Activated CD4-positive, alpha-beta memory T cell treated with anti-CD3 and anti-CD28 coated beads, Interleukin-2, amount 10 ng/mL, durations not matched to agents 7 days and 5 days (primary cell): Measurements from ENCODE around the gene IGLL5. TPM values are rescaled to one million over a fixed set of nuclear protein-coding genes. Genes with fewer than 3 reads are reported as not detected.

Experiments used
- CTCF ChIA-PET: fragments of 350-600 bp; sonication (Branson Sonifier 250); formaldehyde crosslinking; loops from one replicate; lab custom pipeline; 2021; ENCODE audit warnings: antibody characterized with exemption, inconsistent platforms; lab: Charles Lee
- POLR2A ChIA-PET: fragments of 350-600 bp; sonication (Branson Sonifier 250); formaldehyde crosslinking; loops from one replicate; lab custom pipeline; 2021; ENCODE audit warnings: antibody characterized with exemption; lab: Charles Lee
- DNase-seq: peaks from one replicate; pipeline ENCODE4 v3.0.0-alpha.2; 2020
- H3K27ac Mint-ChIP-seq: one replicate; pipeline ENCODE4 v1.8.0; 2021; ENCODE audit warnings: mild to moderate bottlenecking, mixed read lengths
- H3K27me3 Mint-ChIP-seq: one replicate; pipeline ENCODE4 v1.8.0; 2021; ENCODE audit warnings: mixed read lengths
- H3K36me3 Mint-ChIP-seq: one replicate; pipeline ENCODE4 v1.8.0; 2021; ENCODE audit warnings: low read depth, mixed read lengths
- H3K4me1 Mint-ChIP-seq: one replicate; pipeline ENCODE4 v1.8.0; 2021; ENCODE audit warnings: mixed read lengths
- H3K4me3 Mint-ChIP-seq: one replicate; pipeline ENCODE4 v1.8.0; 2021; ENCODE audit warnings: mild to moderate bottlenecking, mixed read lengths
- H3K9me3 Mint-ChIP-seq: one replicate; pipeline ENCODE4 v1.8.0; 2021; ENCODE audit warnings: mixed read lengths
- total RNA-seq, 2 experiments: library from RNA; stranded (reverse); gene quantifications; one replicate each; pipeline ENCODE4 v1.2.3, GENCODE V29; 2021

IGLL5 gene
- total RNA-seq, 2 experiments from 2014 or later, result not detected

- ChIA-PET CTCF (interaction anchor here (0.6 to 9.5 kb wide), 4 partner anchors 24 to 103 kb away, joined by 3 to 127 read pairs (median 6); no protein-coding TSS in a partner anchor), POLR2A (no interaction called here)
- Mint-ChIP-seq H3K4me3 (no peak overlapping the region), H3K27ac (no peak overlapping the region), H3K36me3 (no peaks in the 10 kb centered on the region), H3K27me3 (peaks cover 17% of the 10 kb centered on the region), H3K4me1 (no peaks in the 10 kb centered on the region), H3K9me3 (no peaks in the 10 kb centered on the region)
- DNase-seq, result no peak
Observed at GRCh38 chr22:22853713-22854112, 33.9 kb upstream of the IGLL5 start.

GRCh38 chr22:22854466-22854865, 33.1 kb upstream of the IGLL5 start:
- Mint-ChIP-seq H3K9me3 (no peaks in the 10 kb centered on the region), H3K27ac (no peak overlapping the region), H3K4me3 (no peak overlapping the region), H3K36me3 (no peaks in the 10 kb centered on the region), H3K4me1 (no peaks in the 10 kb centered on the region), H3K27me3 (peaks cover 23% of the 10 kb centered on the region)
- ChIA-PET POLR2A (no interaction called here), CTCF (interaction anchor here (9.5 kb wide), 1 partner anchor 44 kb away, joined by 127 read pairs; no protein-coding TSS in a partner anchor)
- DNase-seq, result no peak

DNA sequence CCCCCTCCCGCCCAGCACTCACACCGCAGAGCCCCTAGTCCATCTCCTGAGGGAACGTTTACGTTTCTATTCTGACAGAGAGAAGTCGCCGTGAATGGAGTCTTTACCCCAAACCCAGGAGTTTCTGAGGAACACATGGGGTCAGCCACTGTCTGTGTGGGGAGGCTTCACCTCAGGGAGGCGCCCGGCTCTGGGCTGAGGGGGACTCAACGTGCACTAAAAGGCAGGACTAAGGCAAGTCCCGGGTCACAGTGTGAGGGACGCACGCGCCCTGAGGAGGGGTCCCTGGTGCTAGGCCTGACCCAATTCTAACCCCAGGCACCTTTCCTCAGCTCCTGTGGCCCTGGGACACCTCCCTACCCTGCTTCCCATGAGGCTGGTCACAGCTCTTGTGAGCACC, 32.5 kb upstream of the IGLL5 start:
- POLR2A ChIA-PET, result interaction anchor here (1.0 to 1.2 kb wide), 2 partner anchors 10 to 29 kb away, joined by 3 read pairs; no protein-coding TSS in a partner anchor
- no peak for DNase-seq
- Mint-ChIP-seq H3K36me3 (no peaks in the 10 kb centered on the region), H3K27ac (no peak overlapping the region), H3K4me1 (no peaks in the 10 kb centered on the region), H3K4me3 (no peak overlapping the region), H3K9me3 (no peaks in the 10 kb centered on the region), H3K27me3 (peaks cover 27% of the 10 kb centered on the region)
- CTCF ChIA-PET, result interaction anchor here (0.7 to 3.1 kb wide), 17 partner anchors 9 to 274 kb away, joined by 3 to 30 read pairs (median 5); no protein-coding TSS in a partner anchor

GRCh38 chr22:22855617-22856308, 31.9 kb upstream of the IGLL5 start:
- Mint-ChIP-seq H3K4me3 (no peak overlapping the region), H3K36me3 (no peaks in the 10 kb centered on the region), H3K4me1 (no peaks in the 10 kb centered on the region), H3K9me3 (no peaks in the 10 kb centered on the region), H3K27me3 (peaks cover 31% of the 10 kb centered on the region), H3K27ac (no peak overlapping the region)
- POLR2A ChIA-PET, result interaction anchor here (1.0 to 1.2 kb wide), 2 partner anchors 10 to 28 kb away, joined by 3 read pairs; no protein-coding TSS in a partner anchor
- CTCF ChIA-PET, result interaction anchor here (0.7 to 3.1 kb wide), 17 partner anchors 9 to 273 kb away, joined by 3 to 30 read pairs (median 5); no protein-coding TSS in a partner anchor
- DNase-seq, result peak; percentile 51

DNA sequence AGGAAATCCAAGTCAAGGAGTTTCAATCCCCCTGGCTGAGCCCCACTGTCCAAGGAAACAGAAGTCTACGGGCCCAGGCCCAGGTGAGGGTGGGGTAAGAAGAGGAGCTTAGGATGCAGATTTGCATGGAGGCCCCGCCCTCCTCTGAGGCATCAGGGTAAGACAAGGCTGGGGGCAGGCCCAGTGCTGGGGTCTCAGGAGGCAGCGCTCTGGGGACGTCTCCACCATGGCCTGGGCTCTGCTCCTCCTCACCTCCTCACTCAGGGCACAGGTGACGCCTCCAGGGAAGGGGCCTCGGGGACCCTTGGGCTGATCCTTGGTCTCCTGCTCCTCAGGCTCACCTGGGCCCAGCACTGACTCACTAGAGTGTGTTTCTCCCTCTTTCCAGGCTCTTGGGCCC, 31.3 kb upstream of the IGLL5 start:
- no peak for DNase-seq
- CTCF ChIA-PET, result interaction anchor here (1.2 to 3.1 kb wide), 9 partner anchors 14 to 103 kb away, joined by 3 to 30 read pairs (median 7); no protein-coding TSS in a partner anchor
- H3K27ac Mint-ChIP-seq, result no peak overlapping the region
- no peaks in the 10 kb centered on the region for H3K36me3 Mint-ChIP-seq
- POLR2A ChIA-PET, result interaction anchor here (1.2 kb wide), 1 partner anchor 9 kb away, joined by 3 read pairs; no protein-coding TSS in a partner anchor
- no peaks in the 10 kb centered on the region for H3K4me1 Mint-ChIP-seq
- no peaks in the 10 kb centered on the region for H3K9me3 Mint-ChIP-seq
- no peak overlapping the region for H3K4me3 Mint-ChIP-seq
- H3K27me3 Mint-ChIP-seq, result peaks cover 35% of the 10 kb centered on the region

- peaks cover 36% of the 10 kb centered on the region for H3K27me3 Mint-ChIP-seq
- H3K36me3 Mint-ChIP-seq, result no peaks in the 10 kb centered on the region
- DNase-seq, result no peak
- no peak overlapping the region for H3K27ac Mint-ChIP-seq
- CTCF ChIA-PET, result interaction anchor here (1.8 to 3.1 kb wide), 7 partner anchors 20 to 100 kb away, joined by 6 to 30 read pairs (median 18); no protein-coding TSS in a partner anchor
- H3K9me3 Mint-ChIP-seq, result no peaks in the 10 kb centered on the region
- H3K4me3 Mint-ChIP-seq, result no peak overlapping the region
- H3K4me1 Mint-ChIP-seq, result no peaks in the 10 kb centered on the region
- POLR2A ChIA-PET, result no interaction called here
Observed at GRCh38 chr22:22856885-22857606, 30.6 kb upstream of the IGLL5 start.

DNA sequence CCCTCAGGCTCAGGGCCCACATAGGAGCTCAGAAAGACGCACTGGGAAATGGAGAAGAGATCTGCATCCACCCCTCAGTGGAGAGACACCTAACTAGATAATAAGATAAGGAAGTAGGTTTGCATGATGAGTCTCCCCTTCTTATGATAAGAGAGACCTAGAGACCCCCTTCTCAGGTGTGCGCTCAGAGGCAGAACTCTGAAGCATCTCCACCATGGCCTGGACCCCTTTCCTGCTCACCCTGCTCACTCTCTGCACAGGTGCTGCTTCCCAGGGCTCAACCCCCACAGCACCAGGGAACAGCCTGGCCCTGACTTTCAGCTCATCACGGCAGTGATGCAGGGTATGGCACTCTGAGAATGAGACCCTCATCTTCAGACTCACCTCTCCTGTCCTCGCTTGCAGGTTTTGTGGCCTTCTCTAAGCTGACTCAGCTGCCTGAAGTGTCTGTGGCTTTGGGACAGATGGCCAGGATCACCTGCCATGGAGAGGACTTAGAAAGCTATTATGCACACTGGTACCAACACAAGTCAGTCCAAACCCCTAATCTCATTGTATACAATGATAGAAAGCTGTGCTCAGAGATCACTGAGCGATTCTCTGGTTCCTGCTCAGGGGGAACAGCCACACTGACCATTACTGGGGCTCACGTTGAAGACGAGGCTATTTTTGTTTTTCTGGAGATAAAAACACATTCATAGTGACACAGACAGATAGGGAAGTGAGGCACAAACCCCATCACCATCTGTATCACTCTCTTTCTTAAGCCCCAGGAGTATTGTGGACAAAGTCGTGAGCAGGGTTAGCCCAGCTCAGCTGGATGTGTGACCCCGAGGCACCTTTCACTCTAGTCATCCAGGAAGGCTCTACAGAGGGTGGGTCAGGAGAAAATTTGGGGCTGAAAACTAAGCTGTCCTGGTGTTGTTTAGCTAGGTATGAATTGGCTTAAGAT, 29.7 kb upstream of the IGLL5 start:
- Mint-ChIP-seq H3K27ac (no peak overlapping the region), H3K9me3 (no peaks in the 10 kb centered on the region), H3K4me3 (no peak overlapping the region), H3K4me1 (no peaks in the 10 kb centered on the region), H3K36me3 (no peaks in the 10 kb centered on the region), H3K27me3 (peaks cover 29% of the 10 kb centered on the region)
- ChIA-PET POLR2A (no interaction called here), CTCF (interaction anchor here (0.6 to 3.1 kb wide), 10 partner anchors 8 to 236 kb away, joined by 3 to 25 read pairs (median 6); no protein-coding TSS in a partner anchor)
- no peak for DNase-seq

DNA sequence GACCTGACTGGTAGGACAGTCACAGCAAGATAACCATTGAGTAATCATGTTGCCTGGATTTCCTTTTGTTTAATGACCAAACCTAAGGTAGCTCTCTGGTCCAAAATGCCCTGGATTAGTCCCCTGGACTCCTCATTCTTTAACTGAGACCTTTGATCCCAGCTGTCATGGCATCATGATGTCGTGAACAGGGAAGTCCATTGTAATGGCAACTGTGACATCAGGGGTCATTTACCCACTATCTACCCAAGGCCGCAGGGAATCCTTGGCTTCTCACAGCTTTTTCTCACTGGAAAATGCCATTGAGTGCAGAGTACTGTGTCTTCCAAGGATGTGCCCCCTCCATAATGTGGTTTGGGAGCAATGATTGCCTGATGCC, 29.1 kb upstream of the IGLL5 start:
- Mint-ChIP-seq H3K9me3 (no peaks in the 10 kb centered on the region), H3K4me1 (no peaks in the 10 kb centered on the region), H3K36me3 (no peaks in the 10 kb centered on the region), H3K27me3 (peaks cover 26% of the 10 kb centered on the region), H3K4me3 (no peak overlapping the region), H3K27ac (no peak overlapping the region)
- ChIA-PET CTCF (interaction anchor here (0.6 to 2.5 kb wide), 9 partner anchors 9 to 237 kb away, joined by 3 to 18 read pairs (median 6); no protein-coding TSS in a partner anchor), POLR2A (no interaction called here)
- DNase-seq, result no peak

DNA sequence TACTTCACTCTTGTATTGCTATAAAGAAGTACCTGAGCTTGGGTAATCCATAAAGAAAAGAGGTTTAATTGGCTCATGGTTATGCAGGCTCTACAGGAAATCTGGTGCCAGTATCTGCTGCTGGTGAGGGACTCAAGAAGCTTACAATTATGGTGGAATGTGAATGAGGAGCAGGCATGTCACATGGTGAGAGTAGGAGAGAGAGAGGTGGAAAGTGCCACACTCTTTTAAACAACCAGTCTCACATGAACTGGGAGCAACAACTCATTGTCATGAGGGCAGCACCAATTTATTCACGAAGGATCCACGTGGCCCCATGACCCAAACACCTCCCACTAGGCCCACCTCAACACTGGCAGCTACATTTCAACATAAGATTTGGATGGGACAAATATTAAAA, 24.6 kb upstream of the IGLL5 start:
- Mint-ChIP-seq H3K36me3 (no peaks in the 10 kb centered on the region), H3K27ac (no peak overlapping the region), H3K4me3 (no peak overlapping the region), H3K9me3 (no peaks in the 10 kb centered on the region), H3K27me3 (peaks cover 39% of the 10 kb centered on the region), H3K4me1 (peaks cover 33% of the 10 kb centered on the region)
- CTCF ChIA-PET, result interaction anchor here (1.0 to 3.1 kb wide), 4 partner anchors 12 to 61 kb away, joined by 6 to 10 read pairs (median 8); no protein-coding TSS in a partner anchor
- no peak for DNase-seq
- POLR2A ChIA-PET, result no interaction called here

DNA sequence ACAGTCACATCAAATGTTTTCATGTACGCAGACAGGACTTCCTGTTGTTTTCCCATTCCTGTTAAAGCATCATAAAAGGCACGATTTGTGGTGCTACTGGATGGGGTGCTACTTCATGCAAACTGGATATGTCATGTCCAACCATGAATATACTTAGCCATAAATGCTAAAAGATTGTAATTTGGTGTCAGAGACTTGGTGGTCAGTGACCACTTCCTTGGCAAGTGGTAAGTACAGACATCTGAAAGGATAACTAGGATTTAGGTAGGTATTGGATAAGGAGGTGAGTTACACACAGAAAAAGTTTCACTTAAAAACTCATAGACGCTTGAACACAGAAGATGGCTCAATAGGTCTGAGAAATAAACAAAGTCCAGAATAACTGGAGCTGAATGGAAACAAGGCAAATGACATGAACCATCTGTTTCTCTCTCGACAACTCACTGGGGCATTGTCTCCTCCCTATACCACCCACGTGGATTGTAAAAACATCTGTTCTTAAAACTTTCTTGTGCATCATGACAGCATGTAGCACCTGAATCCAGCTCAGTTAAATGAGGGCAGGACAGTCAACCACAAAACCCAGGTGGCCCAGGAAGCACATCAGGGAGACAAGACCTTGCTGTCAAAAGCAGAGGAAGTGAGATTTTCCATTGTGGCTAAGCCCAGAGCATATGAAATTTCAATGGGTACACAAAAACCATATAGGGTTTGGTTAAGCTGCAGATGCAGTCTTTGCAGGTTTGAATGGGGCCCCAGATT, 22.1 kb upstream of the IGLL5 start:
- H3K9me3 Mint-ChIP-seq, result no peaks in the 10 kb centered on the region
- no peak overlapping the region for H3K4me3 Mint-ChIP-seq
- peak; percentile 47 for DNase-seq
- ChIA-PET CTCF (interaction anchor here (0.5 to 3.1 kb wide), 13 partner anchors 9 to 264 kb away, joined by 3 to 14 read pairs (median 4); no protein-coding TSS in a partner anchor), POLR2A (interaction anchor here (0.9 to 1.4 kb wide), 2 partner anchors 10 to 46 kb away, joined by 3 to 6 read pairs; no protein-coding TSS in a partner anchor)
- H3K36me3 Mint-ChIP-seq, result no peaks in the 10 kb centered on the region
- peaks cover 33% of the 10 kb centered on the region for H3K4me1 Mint-ChIP-seq
- peaks cover 37% of the 10 kb centered on the region for H3K27me3 Mint-ChIP-seq
- peak overlapping the region; percentile 53 for H3K27ac Mint-ChIP-seq

- no peaks in the 10 kb centered on the region for H3K36me3 Mint-ChIP-seq
- DNase-seq, result no peak
- peaks cover 38% of the 10 kb centered on the region for H3K27me3 Mint-ChIP-seq
- no peaks in the 10 kb centered on the region for H3K9me3 Mint-ChIP-seq
- peaks cover 33% of the 10 kb centered on the region for H3K4me1 Mint-ChIP-seq
- H3K27ac Mint-ChIP-seq, result peak overlapping the region; percentile 53
- H3K4me3 Mint-ChIP-seq, result no peak overlapping the region
- CTCF ChIA-PET, result interaction anchor here (0.9 to 2.5 kb wide), 9 partner anchors 10 to 88 kb away, joined by 3 to 14 read pairs (median 4); no protein-coding TSS in a partner anchor
- POLR2A ChIA-PET, result interaction anchor here (1.4 kb wide), 1 partner anchor 47 kb away, joined by 6 read pairs; no protein-coding TSS in a partner anchor
Observed at GRCh38 chr22:22866381-22867111, 21.1 kb upstream of the IGLL5 start.
